Measurements from ENCODE around the gene AGRP. TPM values are rescaled to one million over a fixed set of nuclear protein-coding genes. Genes with fewer than 3 reads are reported as not detected.

AGRP gene
- total RNA-seq = not detected

- Histone ChIP-seq H3K9me3 (no peaks in the 10 kb centered on the region), H3K4me1 (peaks cover 32 to 52% (median 44%) of the 10 kb centered on the region in 4 donors), H3K27me3 (no peaks in the 10 kb centered on the region), H3K27ac (replicated peaks in 1 of 4) (peak within 1 kb of the TSS; percentile 92 to 97 (median 95)), H3K36me3 (peaks cover 0 to 17% (median 16%) of the 10 kb centered on the region in 4 donors), H3K4me3 (peak within 1 kb of the TSS in 3 of 4 donors; percentile 85 to 97 (median 87))
- 87% methylated on average over 4 of the region's 6 CpGs for WGBS
- intact Hi-C loops (cut with DNase I) = loop anchor here (5.0 kb wide), 1 partner anchor 34 kb away; no protein-coding TSS in a partner anchor
- DNase-seq (ENCODE audit: extremely low spot score) = no peak
- no peak for TF ChIP-seq POLR2AphosphoS5 (IDR thresholded peaks at IDR 0.05)
- TF ChIP-seq, protein P1, sequence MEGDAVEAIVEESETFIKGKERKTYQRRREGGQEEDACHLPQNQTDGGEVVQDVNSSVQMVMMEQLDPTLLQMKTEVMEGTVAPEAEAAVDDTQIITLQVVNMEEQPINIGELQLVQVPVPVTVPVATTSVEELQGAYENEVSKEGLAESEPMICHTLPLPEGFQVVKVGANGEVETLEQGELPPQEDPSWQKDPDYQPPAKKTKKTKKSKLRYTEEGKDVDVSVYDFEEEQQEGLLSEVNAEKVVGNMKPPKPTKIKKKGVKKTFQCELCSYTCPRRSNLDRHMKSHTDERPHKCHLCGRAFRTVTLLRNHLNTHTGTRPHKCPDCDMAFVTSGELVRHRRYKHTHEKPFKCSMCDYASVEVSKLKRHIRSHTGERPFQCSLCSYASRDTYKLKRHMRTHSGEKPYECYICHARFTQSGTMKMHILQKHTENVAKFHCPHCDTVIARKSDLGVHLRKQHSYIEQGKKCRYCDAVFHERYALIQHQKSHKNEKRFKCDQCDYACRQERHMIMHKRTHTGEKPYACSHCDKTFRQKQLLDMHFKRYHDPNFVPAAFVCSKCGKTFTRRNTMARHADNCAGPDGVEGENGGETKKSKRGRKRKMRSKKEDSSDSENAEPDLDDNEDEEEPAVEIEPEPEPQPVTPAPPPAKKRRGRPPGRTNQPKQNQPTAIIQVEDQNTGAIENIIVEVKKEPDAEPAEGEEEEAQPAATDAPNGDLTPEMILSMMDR (IDR thresholded peaks at IDR 0.05) = no peak
- no peak for TF ChIP-seq EP300 (IDR thresholded peaks at IDR 0.05)
- no peak for TF ChIP-seq POLR2A (IDR thresholded peaks at IDR 0.05; ENCODE audit: low read depth)
These were observed at the start of gene AGRP for GRCh38 chr16:67483150-67483549. Gene AGRP, minus strand, starts transcription at chr16:67483547. Its CDS starts 149 bp downstream, at chr16:67483398.

GRCh38 chr16:67531247-67531646 is 47.9 kb upstream of the AGRP start:
- peaks cover 50 to 67% (median 57%) of the 10 kb centered on the region in 4 donors for H3K4me1 ChIP-seq

GRCh38 chr16:67530013-67530939 is 46.9 kb upstream of the AGRP start:
- 4% methylated on average over 13 of the region's 48 CpGs for WGBS
- H3K36me3 ChIP-seq = no peaks in the 10 kb centered on the region
- H3K4me1 ChIP-seq = peaks cover 44 to 57% (median 48%) of the 10 kb centered on the region in 4 donors
- peak overlapping the region; percentile 86 to 95 (median 93) for H3K27ac ChIP-seq (replicated peaks in 1 of 4)
- TF ChIP-seq POLR2AphosphoS5 (IDR thresholded peaks at IDR 0.05) (peak; percentile 87 to 94), POLR2A (IDR thresholded peaks at IDR 0.05; ENCODE audit: low read depth) (peak; percentile 62), EP300 (IDR thresholded peaks at IDR 0.05) (no peak)
- TF ChIP-seq, protein P1 (IDR thresholded peaks at IDR 0.05) = no peak
- peak overlapping the region; percentile 75 to 95 (median 88) for H3K4me3 ChIP-seq
- no peak for DNase-seq (ENCODE audit: extremely low spot score)
- H3K9me3 ChIP-seq = no peaks in the 10 kb centered on the region
- H3K27me3 ChIP-seq = no peaks in the 10 kb centered on the region
- intact Hi-C loops (cut with DNase I) = no loop called here

More at GRCh38 chr16:67531247-67531646, 47.9 kb upstream of the AGRP start:
- H3K36me3 ChIP-seq = no peaks in the 10 kb centered on the region
- TF ChIP-seq, protein P1 (IDR thresholded peaks at IDR 0.05) = no peak
- TF ChIP-seq POLR2A (IDR thresholded peaks at IDR 0.05; ENCODE audit: low read depth) (no peak), EP300 (IDR thresholded peaks at IDR 0.05) (no peak), POLR2AphosphoS5 (IDR thresholded peaks at IDR 0.05) (no peak)
- peak overlapping the region in 2 of 4 donors; percentile 87 to 95 for H3K4me3 ChIP-seq
- 87% methylated on average over 4 of the region's 4 CpGs for WGBS
- intact Hi-C loops (cut with DNase I) = no loop called here
- H3K27ac ChIP-seq (replicated peaks in 1 of 4) = peak overlapping the region; percentile 86 to 95 (median 93)
- no peaks in the 10 kb centered on the region for H3K9me3 ChIP-seq
- no peaks in the 10 kb centered on the region for H3K27me3 ChIP-seq
- no peak for DNase-seq (ENCODE audit: extremely low spot score)

- Histone ChIP-seq H3K27me3 (no peaks in the 10 kb centered on the region), H3K4me1 (peaks cover 42 to 53% (median 46%) of the 10 kb centered on the region in 4 donors), H3K36me3 (no peaks in the 10 kb centered on the region), H3K4me3 (peak overlapping the region; percentile 75 to 95 (median 88)), H3K27ac (replicated peaks in 1 of 4) (peak overlapping the region; percentile 86 to 95 (median 93)), H3K9me3 (no peaks in the 10 kb centered on the region)
- TF ChIP-seq, protein P1 (IDR thresholded peaks at IDR 0.05) = peak in 1 of 3 experiments; percentile 3
- TF ChIP-seq POLR2A (IDR thresholded peaks at IDR 0.05; ENCODE audit: low read depth) (no peak), POLR2AphosphoS5 (IDR thresholded peaks at IDR 0.05) (no peak)
- WGBS = 3% methylated on average over 16 of the region's 16 CpGs
- intact Hi-C loops (cut with DNase I) = loop anchor here (2.0 kb wide), 1 partner anchor 33 kb away; the partner anchor contains the start of gene CTCF
- DNase-seq (ENCODE audit: extremely low spot score) = no peak
These were observed 46.2 kb upstream of the AGRP start for GRCh38 chr16:67529582-67530012.
